Measurements from ENCODE around the gene NUP133.

NUP133 gene

DNA sequence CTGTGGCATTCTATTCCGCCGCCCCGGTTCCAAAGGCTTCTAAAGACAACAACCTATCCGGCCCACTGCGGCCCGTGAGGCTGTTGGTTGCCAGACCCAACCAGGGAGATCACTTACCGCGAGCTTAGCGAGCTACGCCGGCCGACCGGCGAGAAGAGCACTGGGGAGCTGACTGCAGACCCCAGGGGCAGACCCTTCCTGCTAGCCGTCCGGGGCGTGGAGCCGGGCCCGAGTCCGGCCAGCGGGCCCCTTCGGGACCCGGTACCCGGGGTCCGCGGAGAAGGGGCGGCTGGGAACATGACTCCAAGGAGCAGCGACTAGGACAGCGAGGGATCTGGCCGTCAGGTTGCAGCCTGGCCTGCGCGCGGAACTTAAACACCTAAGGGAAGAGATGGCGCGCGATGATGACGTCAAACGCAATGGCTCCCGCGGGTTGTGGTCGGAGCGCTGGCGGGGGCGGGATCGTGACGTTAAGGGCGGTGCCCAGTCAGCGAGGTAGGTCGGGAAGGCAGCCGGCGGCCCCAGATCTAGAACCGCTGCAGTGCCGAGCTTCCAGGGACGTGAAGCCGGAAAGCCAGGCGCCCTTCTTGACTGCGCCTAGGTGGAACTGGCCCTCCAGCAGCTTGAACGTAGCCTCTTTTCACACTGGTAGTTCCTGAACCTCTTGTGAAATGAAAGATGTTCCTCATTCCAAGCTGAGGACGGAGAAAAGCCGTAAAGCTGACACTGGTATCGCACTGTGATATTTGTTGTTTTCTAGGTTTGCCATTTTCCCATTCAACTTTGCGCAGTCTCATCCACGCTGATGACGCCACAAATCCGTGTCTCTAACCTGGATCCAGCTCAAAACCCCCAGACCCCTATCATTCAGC lies at the start of gene NUP133:
NUP133 (minus strand) TSS at position 391 of the 872 bp plus-strand sequence; CDS start at position 299, 92 bp downstream.
- Histone ChIP-seq H3K9ac (ENCODE audit: low read depth, low read length) (peak within 1 kb of the TSS; percentile 98), H3K9me3 (ENCODE audit: control insufficient read depth, insufficient read depth, low read length) (no peaks in the 10 kb centered on the region), H3K36me3 (ENCODE audit: insufficient read depth, low read length) (no peaks in the 10 kb centered on the region), H3K4me1 (ENCODE audit: insufficient read depth, low read length) (no peaks in the 10 kb centered on the region)

DNA sequence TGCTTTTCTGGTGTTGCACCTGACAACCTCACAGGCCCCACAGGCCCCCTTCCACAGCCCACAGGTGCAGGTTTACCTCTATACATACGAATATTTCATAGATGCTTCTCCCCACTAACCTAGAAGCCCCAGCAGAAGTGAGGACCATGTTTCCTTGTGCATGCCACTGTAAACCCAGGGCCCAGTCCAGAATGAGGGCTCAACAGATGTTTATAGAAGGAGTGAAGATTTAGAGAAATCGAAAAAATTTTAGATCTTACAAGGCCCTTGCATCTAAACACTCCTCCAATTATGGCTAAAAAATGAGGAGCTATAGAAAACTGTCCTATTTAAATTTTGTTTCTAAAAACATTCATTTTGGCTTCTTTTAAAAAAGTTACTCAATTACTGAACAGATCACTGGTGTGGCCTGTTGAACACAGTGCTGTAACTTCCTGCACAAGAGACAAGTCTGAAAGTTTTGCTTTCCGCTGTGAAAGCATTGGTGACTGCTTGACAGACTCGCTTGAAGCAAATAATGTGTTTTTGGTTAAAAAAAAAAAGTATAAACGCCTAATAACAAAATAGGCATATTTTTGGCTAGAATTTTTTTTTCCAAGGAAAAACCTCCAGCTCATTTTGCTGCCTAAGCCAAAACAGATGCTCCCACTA lies 49.2 kb upstream of the NUP133 start:
- Histone ChIP-seq H3K4me1 (ENCODE audit: insufficient read depth, low read length) (peaks cover 7% of the 10 kb centered on the region; the same call in 1 of the 2 replicates), H3K36me3 (ENCODE audit: insufficient read depth, low read length) (no peaks in the 10 kb centered on the region), H3K9ac (ENCODE audit: low read depth, low read length) (peak overlapping the region; percentile 63), H3K9me3 (ENCODE audit: control insufficient read depth, insufficient read depth, low read length) (no peaks in the 10 kb centered on the region)

DNA sequence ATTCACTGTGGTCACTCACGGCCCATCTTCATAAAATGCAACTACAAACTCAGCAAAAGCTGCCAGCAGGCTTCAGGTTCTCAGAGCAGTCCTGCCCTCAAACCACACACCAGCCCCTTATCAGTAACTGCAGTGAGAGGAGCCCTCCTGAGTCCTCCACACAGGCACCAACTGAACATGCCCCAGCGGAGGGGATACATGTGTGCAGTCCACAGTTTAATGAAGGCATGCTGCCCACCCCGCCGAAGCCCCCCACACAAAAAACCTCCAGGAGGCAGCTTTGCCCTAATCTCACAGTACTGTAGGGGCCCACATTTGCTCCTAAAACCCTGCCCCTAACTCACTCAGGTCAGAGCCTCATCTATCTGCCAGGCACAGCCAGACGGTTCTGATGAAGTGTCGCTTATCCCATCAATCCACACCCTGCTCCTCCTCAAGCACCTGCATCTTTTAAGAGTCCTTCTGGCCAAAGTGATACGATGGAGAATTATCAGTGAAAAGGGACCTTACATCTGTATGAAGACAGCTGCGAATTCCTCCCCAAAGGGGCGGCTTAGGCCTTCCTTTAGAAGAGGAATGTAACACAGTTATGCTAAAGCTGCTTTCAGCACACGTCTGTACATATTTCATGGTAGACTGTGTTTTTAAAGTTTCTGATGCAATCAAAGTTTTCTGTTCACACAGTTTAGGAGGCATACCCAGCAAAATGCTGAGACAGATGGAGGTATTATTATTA lies 46.9 kb upstream of the NUP133 start:
- H3K9me3 ChIP-seq (ENCODE audit: control insufficient read depth, insufficient read depth, low read length): no peaks in the 10 kb centered on the region
- H3K9ac ChIP-seq (ENCODE audit: low read depth, low read length): no peak overlapping the region
- H3K4me1 ChIP-seq (ENCODE audit: insufficient read depth, low read length): peaks cover 4% of the 10 kb centered on the region; the same call in 1 of the 2 replicates

DNA sequence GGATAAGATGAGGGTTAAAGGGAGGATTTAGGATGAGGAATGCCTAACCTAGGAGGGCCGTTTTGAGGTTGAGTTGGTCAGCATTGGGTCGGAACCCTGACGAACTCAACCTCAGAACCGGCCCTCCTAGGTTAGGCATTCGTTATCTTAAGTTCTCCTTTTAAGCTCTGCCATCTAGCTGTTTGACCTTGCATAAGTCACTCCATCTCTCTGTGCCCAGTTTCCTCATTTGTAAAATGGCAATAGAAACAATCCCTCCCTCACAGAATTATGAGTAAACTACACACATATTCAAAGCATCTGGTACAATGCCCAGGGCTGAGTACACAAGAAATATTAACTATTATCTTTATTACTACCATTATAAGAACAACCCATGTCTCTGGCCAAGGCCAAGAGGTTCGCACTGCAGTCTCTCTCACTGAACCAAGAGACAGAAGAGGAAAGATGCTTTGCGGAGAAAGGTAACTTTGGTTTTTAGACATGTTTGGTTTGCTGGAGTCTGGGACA lies 45.5 kb upstream of the NUP133 start:
- H3K9me3 ChIP-seq (ENCODE audit: control insufficient read depth, insufficient read depth, low read length): no peaks in the 10 kb centered on the region
- no peaks in the 10 kb centered on the region for H3K36me3 ChIP-seq (ENCODE audit: insufficient read depth, low read length)
- H3K9ac ChIP-seq (ENCODE audit: low read depth, low read length): no peak overlapping the region
- H3K4me1 ChIP-seq (ENCODE audit: insufficient read depth, low read length): peaks cover 4% of the 10 kb centered on the region; the same call in 1 of the 2 replicates

More for the DNA sequence above, 46.9 kb upstream of the NUP133 start:
- H3K36me3 ChIP-seq (ENCODE audit: insufficient read depth, low read length): no peaks in the 10 kb centered on the region

DNA sequence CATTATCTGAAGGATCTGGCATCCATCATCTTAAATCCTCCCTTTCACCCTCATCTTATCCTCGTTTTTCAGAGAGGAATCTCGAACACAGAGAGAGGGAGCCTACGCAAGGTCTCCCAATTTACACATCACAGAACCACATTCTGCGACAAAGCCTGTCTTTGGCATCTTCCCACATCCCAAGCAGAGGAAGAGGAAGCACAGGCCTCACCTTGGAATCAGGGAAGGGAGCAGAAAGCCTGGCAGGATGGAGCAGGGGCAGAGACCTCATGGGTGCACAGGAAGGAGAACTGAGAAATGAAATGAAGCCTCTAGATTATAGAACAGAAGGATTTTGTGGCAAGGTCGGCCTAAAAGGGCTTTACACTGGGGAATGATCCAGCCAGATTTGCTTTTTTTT lies 44.6 kb upstream of the NUP133 start:
- Histone ChIP-seq H3K9ac (ENCODE audit: low read depth, low read length) (no peak overlapping the region), H3K36me3 (ENCODE audit: insufficient read depth, low read length) (no peaks in the 10 kb centered on the region), H3K4me1 (ENCODE audit: insufficient read depth, low read length) (peaks cover 4% of the 10 kb centered on the region; the same call in 1 of the 2 replicates), H3K9me3 (ENCODE audit: control insufficient read depth, insufficient read depth, low read length) (no peaks in the 10 kb centered on the region)

DNA sequence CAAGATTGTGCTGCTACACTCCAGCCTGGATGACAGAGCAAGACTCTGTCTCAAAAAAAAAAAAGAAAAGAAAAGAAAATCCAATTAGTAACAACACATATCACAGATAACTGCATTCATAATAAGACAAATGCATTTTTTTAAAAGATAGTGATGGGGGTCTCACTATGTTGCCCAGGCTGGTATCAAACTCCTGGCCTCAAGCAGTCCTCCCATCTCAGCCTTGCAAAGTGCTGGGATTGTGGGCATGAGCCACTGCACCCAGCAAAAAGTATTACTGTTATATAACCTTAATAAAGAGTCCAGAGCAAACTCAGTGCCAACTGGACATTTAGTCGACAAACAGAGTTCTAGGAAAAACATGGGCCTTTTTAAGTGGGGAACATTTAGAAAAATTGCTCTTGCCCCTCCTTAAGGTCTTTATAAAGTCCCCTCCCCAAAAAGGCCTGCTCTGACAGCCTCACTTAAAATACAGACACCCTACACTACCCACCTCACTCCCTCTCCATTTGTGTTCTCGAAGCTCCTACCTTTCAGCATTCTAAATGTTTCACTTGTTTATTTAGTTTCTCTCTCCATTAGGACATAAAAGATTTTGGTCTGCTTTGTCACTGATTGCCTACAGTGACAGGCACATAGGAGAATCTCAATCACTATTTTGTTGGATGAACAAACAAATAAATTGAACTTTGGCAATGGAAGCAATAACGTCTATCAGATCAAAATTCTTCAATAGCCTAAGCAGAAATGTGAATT lies 42.8 kb upstream of the NUP133 start:
- H3K9ac ChIP-seq (ENCODE audit: low read depth, low read length): no peak overlapping the region
- H3K4me1 ChIP-seq (ENCODE audit: insufficient read depth, low read length): peaks cover 4% of the 10 kb centered on the region; the same call in 1 of the 2 replicates
- no peaks in the 10 kb centered on the region for H3K36me3 ChIP-seq (ENCODE audit: insufficient read depth, low read length)
- H3K9me3 ChIP-seq (ENCODE audit: control insufficient read depth, insufficient read depth, low read length): no peaks in the 10 kb centered on the region

DNA sequence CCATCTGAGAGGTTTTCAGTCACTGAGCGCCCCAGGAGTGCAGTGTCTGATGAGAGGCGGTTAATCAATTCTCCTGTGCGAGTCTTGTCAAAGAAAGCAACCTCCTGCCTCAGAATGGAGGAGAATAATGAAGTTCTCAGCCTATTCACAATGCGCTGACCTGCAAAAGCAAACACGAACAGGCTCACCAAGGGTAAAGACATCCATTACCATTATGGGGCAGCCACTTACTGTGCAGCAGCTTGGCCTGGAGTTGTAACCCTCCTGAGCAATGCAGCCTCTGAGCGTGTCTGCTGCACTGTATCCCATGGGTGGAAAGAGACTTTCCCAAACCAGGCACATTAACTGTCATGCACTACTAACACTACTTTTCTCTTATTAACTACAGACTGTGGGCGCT lies 39.4 kb upstream of the NUP133 start:
- no peak overlapping the region for H3K9ac ChIP-seq (ENCODE audit: low read depth, low read length)
- no peaks in the 10 kb centered on the region for H3K36me3 ChIP-seq (ENCODE audit: insufficient read depth, low read length)
- H3K4me1 ChIP-seq (ENCODE audit: insufficient read depth, low read length): no peaks in the 10 kb centered on the region
- no peaks in the 10 kb centered on the region for H3K9me3 ChIP-seq (ENCODE audit: control insufficient read depth, insufficient read depth, low read length)

DNA sequence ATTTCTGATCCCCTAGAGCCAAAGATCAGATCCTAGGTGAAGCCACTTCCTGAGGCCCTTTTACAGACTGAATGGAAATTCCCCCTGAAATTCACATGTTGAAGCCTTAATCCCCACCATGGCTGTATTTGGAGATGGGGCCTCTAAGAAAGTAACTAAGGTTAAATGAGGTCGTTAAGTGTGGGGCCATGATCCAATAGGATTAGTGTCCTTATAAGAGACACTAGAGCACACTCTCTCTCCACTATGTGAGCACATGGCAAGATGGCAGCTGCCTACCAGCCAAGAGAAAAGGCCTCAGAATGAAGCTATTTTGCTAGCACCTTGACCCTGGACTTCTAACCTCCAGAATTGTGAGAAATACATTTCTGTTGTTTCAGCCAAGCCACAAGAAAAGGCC lies 36.4 kb upstream of the NUP133 start:
- Histone ChIP-seq H3K4me1 (ENCODE audit: insufficient read depth, low read length) (no peaks in the 10 kb centered on the region), H3K36me3 (ENCODE audit: insufficient read depth, low read length) (no peaks in the 10 kb centered on the region), H3K9ac (ENCODE audit: low read depth, low read length) (no peak overlapping the region), H3K9me3 (ENCODE audit: control insufficient read depth, insufficient read depth, low read length) (no peaks in the 10 kb centered on the region)

DNA sequence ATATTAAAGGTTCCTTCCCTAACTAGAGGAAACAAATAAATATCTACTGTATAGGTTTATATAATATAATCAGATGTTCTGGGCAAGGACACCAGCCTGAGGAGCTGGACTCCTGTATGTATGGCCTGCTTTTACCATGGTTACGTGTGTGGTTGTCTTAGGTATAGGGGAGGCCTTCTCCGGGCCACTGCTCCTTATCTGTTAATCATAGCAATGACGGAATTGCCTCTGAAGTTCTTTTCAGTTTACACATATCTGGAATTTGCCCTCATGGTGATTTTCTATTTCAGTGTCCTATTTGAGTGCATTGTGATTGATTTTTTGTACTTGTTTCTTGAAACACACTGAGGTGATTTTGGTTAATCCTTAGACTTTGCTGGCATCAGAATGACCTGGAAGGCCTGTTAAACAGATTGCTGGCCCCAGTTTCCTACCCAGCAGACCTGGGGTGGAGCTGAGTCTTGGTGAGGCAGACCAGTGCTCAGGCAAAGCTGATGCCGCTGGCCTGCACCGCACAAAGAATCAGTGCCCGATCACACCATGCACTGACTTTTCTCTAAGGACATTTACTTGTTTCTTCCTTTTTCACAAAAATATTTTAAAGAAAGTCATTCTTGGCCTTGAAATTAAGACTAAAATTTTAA lies 31.8 kb upstream of the NUP133 start:
- no peak overlapping the region for H3K9ac ChIP-seq (ENCODE audit: low read depth, low read length)
- no peaks in the 10 kb centered on the region for H3K9me3 ChIP-seq (ENCODE audit: control insufficient read depth, insufficient read depth, low read length)
- no peaks in the 10 kb centered on the region; the same call in 1 of the 2 replicates for H3K36me3 ChIP-seq (ENCODE audit: insufficient read depth, low read length)
- H3K4me1 ChIP-seq (ENCODE audit: insufficient read depth, low read length): no peaks in the 10 kb centered on the region

DNA sequence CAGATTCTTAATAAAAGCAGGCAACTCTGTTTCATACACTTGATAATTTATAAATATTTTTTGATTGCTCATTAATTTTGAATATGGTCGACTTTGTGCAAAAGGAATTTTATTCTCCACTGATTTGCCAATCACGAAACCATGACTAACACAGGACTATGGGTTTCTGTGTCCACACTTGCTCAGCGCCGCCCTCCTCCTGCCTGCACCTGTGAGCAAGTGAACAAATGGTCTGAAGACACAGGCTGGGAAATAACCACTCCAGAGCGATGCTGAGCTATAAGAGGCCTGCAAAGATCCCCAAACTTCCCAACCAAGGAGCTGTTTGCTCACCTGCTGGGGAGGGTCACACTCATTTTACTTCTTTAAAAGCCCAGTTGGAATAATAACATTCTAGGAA lies 30.8 kb upstream of the NUP133 start:
- Histone ChIP-seq H3K4me1 (ENCODE audit: insufficient read depth, low read length) (no peaks in the 10 kb centered on the region), H3K9ac (ENCODE audit: low read depth, low read length) (no peak overlapping the region), H3K36me3 (ENCODE audit: insufficient read depth, low read length) (no peaks in the 10 kb centered on the region; the same call in 1 of the 2 replicates), H3K9me3 (ENCODE audit: control insufficient read depth, insufficient read depth, low read length) (no peaks in the 10 kb centered on the region)

DNA sequence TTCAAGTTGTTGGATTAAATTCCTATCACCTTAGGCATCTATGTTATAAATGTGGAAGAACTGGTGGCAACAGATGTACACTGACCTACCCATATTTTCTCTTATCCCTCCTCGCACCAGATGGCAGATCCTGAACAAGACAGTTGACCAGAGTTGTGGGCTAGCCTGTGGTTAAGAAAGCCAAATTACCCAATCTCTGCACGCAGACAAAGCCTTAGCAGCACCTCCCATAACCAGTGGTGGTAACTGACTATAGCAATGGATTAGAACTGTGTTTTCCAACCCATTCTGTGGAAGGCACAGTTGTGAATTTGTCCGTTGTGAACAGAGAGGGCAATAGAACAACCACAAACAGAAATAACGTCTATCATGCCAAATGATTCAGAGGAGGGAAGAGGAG lies 29.8 kb upstream of the NUP133 start:
- Histone ChIP-seq H3K9me3 (ENCODE audit: control insufficient read depth, insufficient read depth, low read length) (no peaks in the 10 kb centered on the region), H3K9ac (ENCODE audit: low read depth, low read length) (no peak overlapping the region), H3K4me1 (ENCODE audit: insufficient read depth, low read length) (no peaks in the 10 kb centered on the region), H3K36me3 (ENCODE audit: insufficient read depth, low read length) (no peaks in the 10 kb centered on the region; the same call in 1 of the 2 replicates)

DNA sequence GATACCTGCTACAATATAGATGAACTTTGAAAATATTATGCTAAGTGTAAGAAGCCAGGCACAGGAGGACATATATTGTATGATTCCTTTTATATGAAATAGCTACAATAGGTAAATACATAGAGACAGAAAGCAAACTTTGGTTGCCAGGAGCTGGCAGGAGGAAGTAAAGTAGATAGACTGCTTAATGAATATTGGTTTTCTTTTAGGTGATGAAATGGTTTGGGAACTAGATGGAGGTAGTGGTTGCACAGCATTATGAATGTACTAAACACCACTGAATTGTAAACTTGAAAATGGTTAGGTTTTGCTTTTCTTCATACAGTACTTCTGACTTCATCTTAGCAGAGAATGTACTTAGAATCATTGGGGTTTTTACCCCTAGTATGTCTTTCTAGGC lies 28.8 kb upstream of the NUP133 start:
- H3K9ac ChIP-seq (ENCODE audit: low read depth, low read length): no peak overlapping the region
- no peaks in the 10 kb centered on the region for H3K4me1 ChIP-seq (ENCODE audit: insufficient read depth, low read length)
- H3K36me3 ChIP-seq (ENCODE audit: insufficient read depth, low read length): no peaks in the 10 kb centered on the region; the same call in 1 of the 2 replicates
- no peaks in the 10 kb centered on the region for H3K9me3 ChIP-seq (ENCODE audit: control insufficient read depth, insufficient read depth, low read length)

DNA sequence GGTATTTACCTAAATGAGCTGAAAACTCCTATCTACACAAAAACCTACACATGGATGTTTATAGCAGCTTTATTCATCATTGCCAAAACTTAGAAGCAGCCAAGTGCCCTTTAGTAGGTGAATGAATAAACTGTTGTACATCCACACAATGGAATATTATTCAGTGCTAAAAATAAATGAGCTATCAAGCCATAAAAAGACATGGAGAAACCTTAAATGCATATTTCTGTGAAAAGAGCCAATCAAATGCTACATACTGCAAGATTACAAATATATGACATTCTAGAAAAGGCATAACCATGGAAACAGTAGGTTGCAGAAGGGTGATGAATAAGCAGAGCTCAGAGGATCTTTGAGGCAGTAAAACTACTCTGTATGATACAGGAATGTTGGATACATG lies 27.1 kb upstream of the NUP133 start:
- Histone ChIP-seq H3K4me1 (ENCODE audit: insufficient read depth, low read length) (no peaks in the 10 kb centered on the region), H3K9ac (ENCODE audit: low read depth, low read length) (no peak overlapping the region), H3K36me3 (ENCODE audit: insufficient read depth, low read length) (no peaks in the 10 kb centered on the region; the same call in 1 of the 2 replicates), H3K9me3 (ENCODE audit: control insufficient read depth, insufficient read depth, low read length) (no peaks in the 10 kb centered on the region)
